ENCODE results near the gene BROX.
"Not testable (repeated sequence)": the region's sequence is repeated elsewhere in the genome, so short reads cannot be mapped to it uniquely, and the experiment has no call there.

BROX gene

DNA sequence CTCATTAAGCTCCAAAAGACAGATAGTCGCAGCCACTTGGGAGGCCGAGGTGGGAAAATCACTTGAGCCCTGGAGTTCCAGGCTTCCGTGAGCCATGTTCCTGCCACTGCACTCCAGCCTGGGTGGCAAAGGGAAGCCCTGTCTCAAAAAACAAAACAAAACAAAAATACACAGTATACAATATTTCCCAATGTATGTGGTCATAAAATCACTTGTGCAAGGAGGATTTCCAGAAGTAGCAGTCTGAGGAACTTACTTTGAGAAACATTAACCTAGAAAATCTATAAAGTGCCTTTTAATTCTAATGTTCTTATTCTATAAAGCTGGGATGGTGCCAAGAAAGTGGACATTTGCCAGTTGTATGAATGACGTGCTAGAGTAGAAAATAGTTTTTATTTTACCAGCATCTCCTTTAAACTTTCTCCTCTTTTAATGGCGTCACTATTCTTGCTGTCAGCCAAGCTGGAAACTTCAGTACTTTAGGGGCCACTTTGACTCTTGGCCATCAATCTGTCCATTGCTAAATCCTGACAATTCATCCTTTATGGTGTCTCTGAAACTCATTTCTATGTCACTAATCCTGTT lies 47.2 kb downstream of the BROX start:
- Histone ChIP-seq H3K27me3 (ENCODE audit: insufficient read depth, low read depth, severe bottlenecking) (no peaks in the 10 kb centered on the region), H3K27ac (no peak overlapping the region), H3K9me3 (ENCODE audit: severe bottlenecking) (no peaks in the 10 kb centered on the region), H3K36me3 (no peaks in the 10 kb centered on the region), H3K4me3 (ENCODE audit: low read depth, low read length) (no peak overlapping the region)
- no peak for DNase-seq
- TF ChIP-seq, protein P1, sequence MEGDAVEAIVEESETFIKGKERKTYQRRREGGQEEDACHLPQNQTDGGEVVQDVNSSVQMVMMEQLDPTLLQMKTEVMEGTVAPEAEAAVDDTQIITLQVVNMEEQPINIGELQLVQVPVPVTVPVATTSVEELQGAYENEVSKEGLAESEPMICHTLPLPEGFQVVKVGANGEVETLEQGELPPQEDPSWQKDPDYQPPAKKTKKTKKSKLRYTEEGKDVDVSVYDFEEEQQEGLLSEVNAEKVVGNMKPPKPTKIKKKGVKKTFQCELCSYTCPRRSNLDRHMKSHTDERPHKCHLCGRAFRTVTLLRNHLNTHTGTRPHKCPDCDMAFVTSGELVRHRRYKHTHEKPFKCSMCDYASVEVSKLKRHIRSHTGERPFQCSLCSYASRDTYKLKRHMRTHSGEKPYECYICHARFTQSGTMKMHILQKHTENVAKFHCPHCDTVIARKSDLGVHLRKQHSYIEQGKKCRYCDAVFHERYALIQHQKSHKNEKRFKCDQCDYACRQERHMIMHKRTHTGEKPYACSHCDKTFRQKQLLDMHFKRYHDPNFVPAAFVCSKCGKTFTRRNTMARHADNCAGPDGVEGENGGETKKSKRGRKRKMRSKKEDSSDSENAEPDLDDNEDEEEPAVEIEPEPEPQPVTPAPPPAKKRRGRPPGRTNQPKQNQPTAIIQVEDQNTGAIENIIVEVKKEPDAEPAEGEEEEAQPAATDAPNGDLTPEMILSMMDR (IDR thresholded peaks at IDR 0.05; ENCODE audit: low read depth, low read length): no peak

- Histone ChIP-seq H3K27ac (no peak overlapping the region), H3K36me3 (no peaks in the 10 kb centered on the region), H3K4me3 (ENCODE audit: low read depth, low read length) (no peak overlapping the region), H3K27me3 (ENCODE audit: insufficient read depth, low read depth, severe bottlenecking) (no peaks in the 10 kb centered on the region), H3K9me3 (ENCODE audit: severe bottlenecking) (no peaks in the 10 kb centered on the region)
- no peak for DNase-seq
- TF ChIP-seq, protein P1 (IDR thresholded peaks at IDR 0.05; ENCODE audit: low read depth, low read length): no peak
These were observed 48.7 kb downstream of the BROX start for GRCh38 chr1:222761083-222761482.

DNA sequence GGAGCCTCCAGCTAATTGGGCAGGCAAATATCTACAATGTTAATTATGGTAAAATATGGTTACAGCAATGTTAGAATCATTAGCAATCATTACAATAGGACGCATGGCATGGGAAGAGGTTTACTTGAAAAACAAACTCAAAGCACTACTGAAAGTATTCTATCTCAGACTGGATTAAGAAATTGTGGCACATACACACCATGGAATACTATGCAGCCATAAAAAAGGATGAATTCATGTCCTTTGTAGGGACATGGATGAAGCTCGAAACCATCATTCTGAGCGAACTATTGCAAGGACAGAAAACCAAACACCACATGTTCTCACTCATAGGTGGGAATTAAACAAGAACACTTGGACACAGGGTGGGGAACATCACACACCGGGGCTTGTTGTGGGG lies 49.8 kb downstream of the BROX start:
- H3K9me3 ChIP-seq (ENCODE audit: severe bottlenecking); H3K27ac ChIP-seq; DNase-seq; H3K36me3 ChIP-seq; H3K4me3 ChIP-seq (ENCODE audit: low read depth, low read length); H3K27me3 ChIP-seq (ENCODE audit: insufficient read depth, low read depth, severe bottlenecking): not testable (repeated sequence)

DNA sequence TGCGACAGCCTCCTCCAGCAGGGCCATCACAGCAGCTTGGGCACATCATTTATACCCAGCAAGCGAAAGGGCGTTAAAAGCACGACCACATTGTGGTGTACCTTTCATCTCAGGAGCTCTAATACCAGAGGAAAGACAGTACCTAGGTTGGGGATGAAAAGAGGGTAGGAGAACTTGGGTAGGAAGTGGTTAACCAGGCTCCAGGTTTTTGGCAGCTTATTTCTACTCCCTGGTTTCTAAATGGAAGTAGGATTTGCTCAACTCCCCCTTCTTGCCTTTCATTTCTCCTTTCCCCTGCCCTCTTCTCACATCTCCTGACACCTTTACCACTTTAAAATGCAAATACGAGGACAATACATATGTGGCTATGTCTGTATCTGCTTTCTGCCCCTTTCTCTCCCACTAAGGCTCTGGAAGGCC lies 54.8 kb downstream of the BROX start:
- no peaks in the 10 kb centered on the region for H3K9me3 ChIP-seq (ENCODE audit: severe bottlenecking)
- TF ChIP-seq, protein P1 (IDR thresholded peaks at IDR 0.05; ENCODE audit: low read depth, low read length): no peak
- H3K4me3 ChIP-seq (ENCODE audit: low read depth, low read length): no peak overlapping the region
- H3K27me3 ChIP-seq (ENCODE audit: insufficient read depth, low read depth, severe bottlenecking): no peaks in the 10 kb centered on the region
- DNase-seq: no peak
- H3K27ac ChIP-seq: no peak overlapping the region
- no peaks in the 10 kb centered on the region for H3K36me3 ChIP-seq

- TF ChIP-seq, protein P1 (IDR thresholded peaks at IDR 0.05; ENCODE audit: low read depth, low read length): no peak
- Histone ChIP-seq H3K4me3 (ENCODE audit: low read depth, low read length) (no peak overlapping the region), H3K36me3 (no peaks in the 10 kb centered on the region), H3K9me3 (ENCODE audit: severe bottlenecking) (no peaks in the 10 kb centered on the region), H3K27ac (no peak overlapping the region), H3K27me3 (ENCODE audit: insufficient read depth, low read depth, severe bottlenecking) (no peaks in the 10 kb centered on the region)
- DNase-seq: no peak
These were observed 56.2 kb downstream of the BROX start for GRCh38 chr1:222768592-222768991.

DNA sequence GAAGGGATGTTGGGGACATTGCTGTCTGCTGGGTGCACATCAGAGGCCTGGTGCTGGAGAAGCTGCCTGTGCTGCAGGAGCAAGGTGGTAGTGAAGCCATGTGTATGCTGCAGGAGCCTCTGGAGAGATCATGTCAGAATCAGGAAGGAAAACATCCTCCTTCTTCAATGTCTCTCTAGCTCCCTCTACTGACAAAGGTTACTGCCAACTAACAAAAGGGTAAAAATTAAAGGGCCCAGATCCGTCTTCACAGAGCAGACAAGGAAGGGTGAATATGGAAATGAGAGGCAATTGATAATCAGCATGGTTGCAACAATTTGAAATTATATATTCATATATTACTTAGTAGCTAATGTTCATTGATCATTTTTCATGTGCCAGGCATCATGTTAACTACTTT lies 56.8 kb downstream of the BROX start:
- no peak overlapping the region for H3K27ac ChIP-seq
- no peaks in the 10 kb centered on the region for H3K27me3 ChIP-seq (ENCODE audit: insufficient read depth, low read depth, severe bottlenecking)
- no peaks in the 10 kb centered on the region for H3K9me3 ChIP-seq (ENCODE audit: severe bottlenecking)
- no peaks in the 10 kb centered on the region for H3K36me3 ChIP-seq
- TF ChIP-seq, protein P1 (IDR thresholded peaks at IDR 0.05; ENCODE audit: low read depth, low read length): no peak
- DNase-seq: no peak
- no peak overlapping the region for H3K4me3 ChIP-seq (ENCODE audit: low read depth, low read length)
